NCI-H526 (cell line): ENCODE measurements around the gene PSORS1C2.

Source experiments
- DNase-seq, 2 experiments: peaks; one replicate each; lab custom pipeline; 2025; lab: John Stamatoyannopoulos, UW

The PSORS1C2 gene

GRCh38 chr6:31113861-31114540 lies 24.9 kb downstream of the PSORS1C2 start:
- DNase-seq: no peak

- no peak for DNase-seq
These were observed 26.4 kb downstream of the PSORS1C2 start, which contains the start of gene C6orf15 for GRCh38 chr6:31112478-31112877. TSS of gene C6orf15 (minus strand) at chr6:31112575. CDS start at chr6:31112555, 20 bp downstream.

GRCh38 chr6:31111712-31112111 lies 27.2 kb downstream of the PSORS1C2 start:
- DNase-seq: no peak

GRCh38 chr6:31110825-31111582 lies 27.9 kb downstream of the PSORS1C2 start:
- DNase-seq: no peak

GRCh38 chr6:31107052-31107451 lies 31.8 kb downstream of the PSORS1C2 start:
- no peak for DNase-seq

- no peak for DNase-seq
These were observed 35.7 kb downstream of the PSORS1C2 start for GRCh38 chr6:31103136-31103535.

- DNase-seq: no peak
These were observed 40.4 kb downstream of the PSORS1C2 start for GRCh38 chr6:31098449-31098938.

- DNase-seq: no peak
These were observed 42.2 kb downstream of the PSORS1C2 start for GRCh38 chr6:31096656-31097055.

- DNase-seq: no peak
These were observed 42.7 kb downstream of the PSORS1C2 start for GRCh38 chr6:31096215-31096614.

GRCh38 chr6:31094389-31094881 lies 44.4 kb downstream of the PSORS1C2 start:
- DNase-seq: no peak

- no peak for DNase-seq
These were observed 45.9 kb downstream of the PSORS1C2 start for GRCh38 chr6:31092769-31093505.

GRCh38 chr6:31092238-31092637 lies 46.6 kb downstream of the PSORS1C2 start:
- no peak for DNase-seq

- DNase-seq: no peak
These were observed 47.2 kb downstream of the PSORS1C2 start for GRCh38 chr6:31091680-31092079.

- no peak for DNase-seq
These were observed 47.9 kb downstream of the PSORS1C2 start for GRCh38 chr6:31090973-31091364.

- no peak for DNase-seq
These were observed 48.4 kb downstream of the PSORS1C2 start for GRCh38 chr6:31090275-31090972.
